Measurements from ENCODE around the gene ERO1B.

GRCh38 chr1:236325567-236325966, 43.8 kb upstream of the ERO1B start:
- TF ChIP-seq, protein P1, sequence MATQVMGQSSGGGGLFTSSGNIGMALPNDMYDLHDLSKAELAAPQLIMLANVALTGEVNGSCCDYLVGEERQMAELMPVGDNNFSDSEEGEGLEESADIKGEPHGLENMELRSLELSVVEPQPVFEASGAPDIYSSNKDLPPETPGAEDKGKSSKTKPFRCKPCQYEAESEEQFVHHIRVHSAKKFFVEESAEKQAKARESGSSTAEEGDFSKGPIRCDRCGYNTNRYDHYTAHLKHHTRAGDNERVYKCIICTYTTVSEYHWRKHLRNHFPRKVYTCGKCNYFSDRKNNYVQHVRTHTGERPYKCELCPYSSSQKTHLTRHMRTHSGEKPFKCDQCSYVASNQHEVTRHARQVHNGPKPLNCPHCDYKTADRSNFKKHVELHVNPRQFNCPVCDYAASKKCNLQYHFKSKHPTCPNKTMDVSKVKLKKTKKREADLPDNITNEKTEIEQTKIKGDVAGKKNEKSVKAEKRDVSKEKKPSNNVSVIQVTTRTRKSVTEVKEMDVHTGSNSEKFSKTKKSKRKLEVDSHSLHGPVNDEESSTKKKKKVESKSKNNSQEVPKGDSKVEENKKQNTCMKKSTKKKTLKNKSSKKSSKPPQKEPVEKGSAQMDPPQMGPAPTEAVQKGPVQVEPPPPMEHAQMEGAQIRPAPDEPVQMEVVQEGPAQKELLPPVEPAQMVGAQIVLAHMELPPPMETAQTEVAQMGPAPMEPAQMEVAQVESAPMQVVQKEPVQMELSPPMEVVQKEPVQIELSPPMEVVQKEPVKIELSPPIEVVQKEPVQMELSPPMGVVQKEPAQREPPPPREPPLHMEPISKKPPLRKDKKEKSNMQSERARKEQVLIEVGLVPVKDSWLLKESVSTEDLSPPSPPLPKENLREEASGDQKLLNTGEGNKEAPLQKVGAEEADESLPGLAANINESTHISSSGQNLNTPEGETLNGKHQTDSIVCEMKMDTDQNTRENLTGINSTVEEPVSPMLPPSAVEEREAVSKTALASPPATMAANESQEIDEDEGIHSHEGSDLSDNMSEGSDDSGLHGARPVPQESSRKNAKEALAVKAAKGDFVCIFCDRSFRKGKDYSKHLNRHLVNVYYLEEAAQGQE (IDR thresholded peaks at IDR 0.05; ENCODE audit: low read depth): no peak
- TF ChIP-seq, protein P2, sequence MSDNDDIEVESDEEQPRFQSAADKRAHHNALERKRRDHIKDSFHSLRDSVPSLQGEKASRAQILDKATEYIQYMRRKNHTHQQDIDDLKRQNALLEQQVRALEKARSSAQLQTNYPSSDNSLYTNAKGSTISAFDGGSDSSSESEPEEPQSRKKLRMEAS (IDR thresholded peaks at IDR 0.05): no peak
- no peak for TF ChIP-seq TEAD4 (IDR thresholded peaks at IDR 0.05)
- no peak for TF ChIP-seq YY1 (IDR thresholded peaks at IDR 0.05; ENCODE audit: low read depth)
- no peak for TF ChIP-seq EP300 (IDR thresholded peaks at IDR 0.05; ENCODE audit: borderline replicate concordance)
- no peak for TF ChIP-seq TCF12 (IDR thresholded peaks at IDR 0.05; ENCODE audit: low read depth)
- no peak for TF ChIP-seq CEBPB (IDR thresholded peaks at IDR 0.05)
- TF ChIP-seq RAD21 (IDR thresholded peaks at IDR 0.05; ENCODE audit: low read depth): no peak
- TF ChIP-seq, protein P3, sequence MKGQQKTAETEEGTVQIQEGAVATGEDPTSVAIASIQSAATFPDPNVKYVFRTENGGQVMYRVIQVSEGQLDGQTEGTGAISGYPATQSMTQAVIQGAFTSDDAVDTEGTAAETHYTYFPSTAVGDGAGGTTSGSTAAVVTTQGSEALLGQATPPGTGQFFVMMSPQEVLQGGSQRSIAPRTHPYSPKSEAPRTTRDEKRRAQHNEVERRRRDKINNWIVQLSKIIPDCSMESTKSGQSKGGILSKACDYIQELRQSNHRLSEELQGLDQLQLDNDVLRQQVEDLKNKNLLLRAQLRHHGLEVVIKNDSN (IDR thresholded peaks at IDR 0.05): no peak
- TF ChIP-seq TAF1 (IDR thresholded peaks at IDR 0.05; ENCODE audit: low read depth): no peak
- no peak for TF ChIP-seq ZBTB7A (IDR thresholded peaks at IDR 0.05; ENCODE audit: low read depth)
- no peak for TF ChIP-seq CREB1 (IDR thresholded peaks at IDR 0.05; ENCODE audit: low read depth)
- no peak for TF ChIP-seq EGR1 (IDR thresholded peaks at IDR 0.05)

Measured in Ishikawa (cell line).